NCI-H2196 treated with DMSO at 0.1 percent for 48 hours (cell line): ENCODE measurements around the gene SUPT6H.
A peak's percentile ranks its signal among the peaks of the same experiment; 100 is the strongest.
"Not testable (repeated sequence)": the region's sequence is repeated elsewhere in the genome, so short reads cannot be mapped to it uniquely, and the experiment has no call there.

Experiments used
- DNase-seq: peaks from one replicate; lab custom pipeline; 2025; ENCODE audit not compliant: unreplicated experiment; lab: John Stamatoyannopoulos, UW

Gene SUPT6H

GRCh38 chr17:28717578-28718332 is 55.8 kb downstream of the SUPT6H start, which contains the start of gene RAB34:
Gene RAB34, minus strand, starts transcription at chr17:28717868. Its CDS starts 602 bp downstream, at chr17:28717266.
- no peak for DNase-seq

GRCh38 chr17:28718333-28719020 is 56.5 kb downstream of the SUPT6H start:
- no peak for DNase-seq

GRCh38 chr17:28719021-28719433 is 57.0 kb downstream of the SUPT6H start:
- no peak for DNase-seq

GRCh38 chr17:28720247-28720996 is 58.4 kb downstream of the SUPT6H start:
- no peak for DNase-seq

DNA sequence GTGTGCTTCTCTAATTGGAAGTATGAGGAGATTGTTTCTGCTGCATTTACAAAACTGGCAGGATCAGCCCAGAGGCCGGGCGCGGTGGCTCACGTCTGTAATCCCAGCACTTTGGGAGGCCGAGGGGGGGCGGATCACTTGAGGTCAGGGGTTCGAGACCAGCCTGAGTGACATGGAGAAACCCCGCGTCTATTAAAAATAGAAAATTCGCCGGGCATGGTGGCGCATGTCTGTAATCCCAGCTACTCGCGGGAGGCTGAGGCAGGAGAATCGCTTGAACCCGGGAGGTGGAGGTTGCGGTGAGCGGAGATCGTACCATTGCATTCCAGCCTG is 59.0 kb downstream of the SUPT6H start:
- not testable (repeated sequence) for DNase-seq

- DNase-seq = no peak
These were observed 60.6 kb downstream of the SUPT6H start for GRCh38 chr17:28722417-28723158.

GRCh38 chr17:28723159-28723835 is 61.3 kb downstream of the SUPT6H start:
- DNase-seq = no peak

- not testable (repeated sequence) for DNase-seq
These were observed 62.0 kb downstream of the SUPT6H start for GRCh38 chr17:28723836-28724499.

- no peak for DNase-seq
These were observed 62.6 kb downstream of the SUPT6H start for GRCh38 chr17:28724500-28725165.

- no peak for DNase-seq
These were observed 63.2 kb downstream of the SUPT6H start for GRCh38 chr17:28725166-28725659.

GRCh38 chr17:28725660-28726225 is 63.7 kb downstream of the SUPT6H start:
- peak; percentile 53 for DNase-seq

DNA sequence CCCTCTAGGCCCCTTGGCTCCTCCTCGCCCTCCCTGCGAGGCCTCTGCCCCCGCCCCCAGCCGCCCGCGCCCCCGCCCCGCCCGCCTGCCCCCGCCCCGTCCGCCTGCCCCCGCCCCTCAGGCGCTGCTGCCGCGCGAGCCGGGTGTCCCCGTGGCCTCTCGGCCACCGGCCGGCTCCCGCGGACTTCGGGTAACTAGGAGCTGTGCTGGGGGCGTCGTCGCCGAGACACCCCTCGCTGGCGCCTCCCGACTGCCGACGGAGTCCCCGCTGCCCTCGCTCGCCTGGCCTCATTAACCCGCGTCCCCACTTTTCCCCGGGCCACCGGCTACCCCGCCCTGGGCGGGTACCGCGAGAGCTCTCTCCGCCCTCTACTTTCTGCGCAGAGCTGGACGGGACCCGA is 64.2 kb downstream of the SUPT6H start, which contains the start of gene TLCD1:
TSS of gene TLCD1 (minus strand) at position 8 of the 401 bp plus-strand sequence. CDS start 136 bp downstream, outside the sequence.
- no peak for DNase-seq

GRCh38 chr17:28726627-28727491 is 64.9 kb downstream of the SUPT6H start:
- peak; percentile 84 for DNase-seq

- DNase-seq = peak; percentile 65
These were observed 66.6 kb downstream of the SUPT6H start, which contains the start of gene NEK8 for GRCh38 chr17:28728364-28729200. Gene NEK8, plus strand, starts transcription at chr17:28728788. Its CDS starts 26 bp downstream, at chr17:28728814.

DNA sequence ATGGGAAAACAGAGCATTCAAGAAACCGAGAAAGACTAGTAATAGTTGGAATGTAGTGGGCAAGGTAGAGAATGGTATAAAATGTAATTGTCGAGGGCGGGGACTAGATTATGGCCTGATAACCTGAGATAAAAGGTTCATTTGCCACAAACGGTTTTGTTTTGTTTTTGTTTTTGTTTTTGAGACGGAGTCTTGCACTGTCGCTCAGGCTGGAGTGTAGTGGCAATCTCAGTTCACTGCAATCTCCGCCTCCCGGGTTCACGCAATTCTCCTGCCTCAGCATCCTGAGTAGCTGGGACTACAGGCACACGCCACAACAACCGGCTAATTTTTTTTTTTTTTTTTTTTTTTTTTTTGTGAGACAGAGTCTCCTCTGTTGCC is 67.9 kb downstream of the SUPT6H start:
- no peak for DNase-seq

DNA sequence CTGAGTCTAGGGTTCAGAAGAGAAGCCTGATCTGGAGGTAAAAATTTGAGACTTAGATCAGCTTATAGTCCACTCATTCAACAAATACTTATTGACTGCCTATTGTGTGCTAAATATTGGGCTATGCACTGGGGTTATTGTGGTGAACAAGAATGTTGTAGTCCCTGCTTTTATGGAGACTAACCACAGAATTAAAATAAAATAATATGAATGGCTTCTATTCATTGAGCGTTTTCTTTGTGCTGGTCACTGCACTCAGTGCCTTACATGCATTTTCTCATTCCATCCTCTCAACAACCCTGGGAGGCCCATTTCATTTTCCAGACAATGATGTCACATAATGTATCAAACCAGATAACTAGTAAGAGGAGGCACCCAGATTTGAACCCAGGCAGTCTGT is 71.3 kb downstream of the SUPT6H start:
- DNase-seq = no peak

DNA sequence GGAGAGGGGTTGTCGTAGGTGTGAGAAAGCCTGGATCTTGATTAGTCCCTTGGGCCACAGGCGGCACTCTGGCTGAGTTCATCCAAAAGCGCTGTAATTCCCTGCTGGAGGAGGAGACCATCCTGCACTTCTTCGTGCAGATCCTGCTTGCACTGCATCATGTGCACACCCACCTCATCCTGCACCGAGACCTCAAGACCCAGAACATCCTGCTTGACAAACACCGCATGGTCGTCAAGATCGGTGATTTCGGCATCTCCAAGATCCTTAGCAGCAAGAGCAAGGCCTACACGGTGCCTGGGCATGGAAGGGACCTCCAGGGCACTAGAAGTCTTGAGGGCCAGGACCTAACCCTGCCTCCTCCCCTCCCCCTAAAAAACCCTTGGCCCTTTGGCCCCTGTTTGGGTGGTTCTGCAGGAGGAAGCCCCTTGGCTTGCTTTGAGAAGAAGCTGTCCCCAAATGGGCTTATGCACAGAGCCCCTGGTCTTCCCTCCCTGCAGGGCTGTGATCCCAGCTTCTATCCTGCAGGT is 72.8 kb downstream of the SUPT6H start:
- DNase-seq = no peak
